Inferior parietal cortex (tissue), 1 donor: ENCODE results near the gene RAPH1.

ENCODE experiments used
- DNase-seq: peaks from one replicate; pipeline ENCODE4 v3.0.0-alpha.2; 2016; ENCODE audit errors: extremely low spot score

RAPH1 gene, protein sequence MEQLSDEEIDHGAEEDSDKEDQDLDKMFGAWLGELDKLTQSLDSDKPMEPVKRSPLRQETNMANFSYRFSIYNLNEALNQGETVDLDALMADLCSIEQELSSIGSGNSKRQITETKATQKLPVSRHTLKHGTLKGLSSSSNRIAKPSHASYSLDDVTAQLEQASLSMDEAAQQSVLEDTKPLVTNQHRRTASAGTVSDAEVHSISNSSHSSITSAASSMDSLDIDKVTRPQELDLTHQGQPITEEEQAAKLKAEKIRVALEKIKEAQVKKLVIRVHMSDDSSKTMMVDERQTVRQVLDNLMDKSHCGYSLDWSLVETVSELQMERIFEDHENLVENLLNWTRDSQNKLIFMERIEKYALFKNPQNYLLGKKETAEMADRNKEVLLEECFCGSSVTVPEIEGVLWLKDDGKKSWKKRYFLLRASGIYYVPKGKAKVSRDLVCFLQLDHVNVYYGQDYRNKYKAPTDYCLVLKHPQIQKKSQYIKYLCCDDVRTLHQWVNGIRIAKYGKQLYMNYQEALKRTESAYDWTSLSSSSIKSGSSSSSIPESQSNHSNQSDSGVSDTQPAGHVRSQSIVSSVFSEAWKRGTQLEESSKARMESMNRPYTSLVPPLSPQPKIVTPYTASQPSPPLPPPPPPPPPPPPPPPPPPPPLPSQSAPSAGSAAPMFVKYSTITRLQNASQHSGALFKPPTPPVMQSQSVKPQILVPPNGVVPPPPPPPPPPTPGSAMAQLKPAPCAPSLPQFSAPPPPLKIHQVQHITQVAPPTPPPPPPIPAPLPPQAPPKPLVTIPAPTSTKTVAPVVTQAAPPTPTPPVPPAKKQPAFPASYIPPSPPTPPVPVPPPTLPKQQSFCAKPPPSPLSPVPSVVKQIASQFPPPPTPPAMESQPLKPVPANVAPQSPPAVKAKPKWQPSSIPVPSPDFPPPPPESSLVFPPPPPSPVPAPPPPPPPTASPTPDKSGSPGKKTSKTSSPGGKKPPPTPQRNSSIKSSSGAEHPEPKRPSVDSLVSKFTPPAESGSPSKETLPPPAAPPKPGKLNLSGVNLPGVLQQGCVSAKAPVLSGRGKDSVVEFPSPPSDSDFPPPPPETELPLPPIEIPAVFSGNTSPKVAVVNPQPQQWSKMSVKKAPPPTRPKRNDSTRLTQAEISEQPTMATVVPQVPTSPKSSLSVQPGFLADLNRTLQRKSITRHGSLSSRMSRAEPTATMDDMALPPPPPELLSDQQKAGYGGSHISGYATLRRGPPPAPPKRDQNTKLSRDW

DNA sequence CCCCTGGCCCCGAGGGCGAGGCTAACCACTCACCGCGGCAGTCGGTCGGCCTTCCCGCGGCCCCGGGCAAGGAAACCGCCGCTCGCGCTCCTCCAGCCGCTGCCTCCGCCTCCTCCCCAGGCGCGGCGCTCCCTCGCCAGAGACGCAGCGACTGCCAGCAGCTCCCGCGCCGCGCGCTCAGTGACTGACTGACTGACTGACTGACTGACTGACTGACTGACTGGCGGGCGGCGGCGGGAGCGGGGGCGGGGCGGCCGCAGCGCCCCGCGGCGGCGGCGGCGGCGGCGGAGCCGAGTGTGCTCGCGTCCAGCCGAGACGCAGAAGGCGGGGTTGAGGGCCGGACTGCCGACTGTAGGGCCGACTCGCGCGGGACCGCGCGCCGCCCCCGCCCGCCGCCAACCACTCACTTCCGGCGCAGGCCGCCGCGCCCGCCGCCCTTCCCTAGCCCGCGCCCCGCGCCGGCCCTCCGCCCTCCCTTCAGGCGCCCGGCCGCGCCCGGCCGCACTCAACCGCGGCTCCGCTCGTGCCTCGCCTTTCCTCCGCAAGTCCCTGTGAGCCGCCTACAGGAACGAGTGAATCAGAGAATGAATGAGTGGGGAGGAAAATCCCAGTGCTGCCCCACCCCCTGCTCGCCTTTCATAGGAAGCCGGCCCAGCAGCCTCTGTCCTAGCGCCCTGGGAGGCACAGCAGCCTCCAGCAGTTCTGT, at the start of gene RAPH1:
Gene RAPH1 (minus strand): TSS at position 224 of the 706 bp plus-strand sequence. CDS start 39,948 bp downstream, outside the sequence.
- peak; percentile 15 for DNase-seq

GRCh38 chr2:203584784-203585183, 49.7 kb upstream of the RAPH1 start:
- no peak for DNase-seq

GRCh38 chr2:203583701-203584100, 48.6 kb upstream of the RAPH1 start:
- DNase-seq = no peak

GRCh38 chr2:203583084-203583695, 48.1 kb upstream of the RAPH1 start:
- no peak for DNase-seq

DNA sequence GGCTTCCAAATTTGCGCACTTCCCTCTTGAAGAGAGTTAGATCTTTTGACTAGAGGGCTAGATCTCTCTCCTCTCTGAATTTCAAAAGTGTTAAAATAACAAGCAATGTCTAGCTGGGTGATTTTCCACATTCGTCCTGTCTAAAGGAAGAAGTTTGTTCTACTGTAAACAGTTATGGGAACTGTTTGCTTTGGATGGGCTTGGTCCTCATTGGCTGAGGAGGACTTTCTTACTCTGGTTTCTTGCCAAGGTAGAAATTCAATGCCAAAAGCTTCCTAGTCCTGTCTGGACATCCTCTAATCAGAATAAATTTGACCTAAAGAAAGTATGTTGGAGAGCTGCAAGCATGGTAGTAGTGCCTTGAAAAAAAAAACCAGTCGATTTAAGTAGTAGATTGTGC, 47.4 kb upstream of the RAPH1 start:
- no peak for DNase-seq

DNA sequence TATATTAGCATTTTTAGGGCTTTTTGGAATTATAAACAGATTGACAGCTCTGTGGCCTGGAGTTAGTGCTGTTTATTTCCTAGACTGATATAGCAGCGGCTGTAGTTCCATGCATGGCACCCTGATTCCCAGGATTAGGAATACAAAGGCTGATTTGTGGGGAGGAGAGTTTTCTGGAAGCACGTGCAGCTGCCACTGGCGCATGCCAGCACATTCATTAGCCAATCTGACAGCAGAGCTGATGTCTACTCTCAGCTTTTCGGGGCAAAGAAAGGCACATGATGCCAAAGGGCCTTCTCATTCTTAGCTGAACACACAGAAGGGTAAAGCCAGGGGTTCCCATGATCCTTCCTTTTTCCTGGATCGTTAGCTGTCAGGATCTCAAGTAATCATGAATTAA, 45.7 kb upstream of the RAPH1 start:
- DNase-seq = no peak

DNA sequence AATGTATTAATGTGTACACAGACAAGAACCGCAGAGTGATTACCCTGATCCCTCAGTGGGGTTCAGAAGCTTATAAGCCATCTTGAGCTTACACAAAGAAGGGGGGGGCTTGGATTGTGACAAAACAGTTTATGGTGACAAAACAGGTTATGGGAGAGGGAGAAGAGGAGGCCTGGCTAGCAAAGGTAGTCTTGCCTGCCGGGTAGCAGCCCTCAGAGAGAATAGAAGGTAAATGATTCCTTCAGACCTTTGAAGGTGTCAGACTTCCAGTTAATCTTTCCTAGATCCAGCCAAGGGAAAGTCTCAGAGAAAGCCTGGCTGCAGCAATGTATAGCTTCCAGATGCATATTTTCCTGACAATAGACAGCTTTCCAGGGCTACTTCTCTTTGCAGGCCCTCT, 44.6 kb upstream of the RAPH1 start:
- no peak for DNase-seq

- DNase-seq = no peak
Measured at GRCh38 chr2:203578759-203579643, 43.9 kb upstream of the RAPH1 start.

DNA sequence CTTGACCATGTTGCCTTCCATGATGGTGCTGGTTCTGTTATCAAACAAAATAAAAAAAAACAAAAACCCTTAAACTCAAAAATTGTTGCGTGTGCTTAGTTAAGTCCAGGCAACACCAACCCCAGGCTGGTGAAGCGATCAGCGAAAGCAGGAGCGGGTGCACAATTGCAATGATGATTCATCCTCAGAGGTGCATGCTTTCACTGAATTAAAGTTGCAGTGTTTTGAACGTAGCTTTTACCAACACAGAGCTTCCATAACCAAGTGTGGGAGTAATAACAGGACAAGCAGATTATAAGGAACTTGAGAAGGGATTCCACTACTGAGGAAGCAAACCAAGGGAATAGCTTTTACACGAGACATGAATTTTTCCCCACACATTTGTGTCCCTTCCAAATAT, 39.7 kb upstream of the RAPH1 start:
- no peak for DNase-seq

DNA sequence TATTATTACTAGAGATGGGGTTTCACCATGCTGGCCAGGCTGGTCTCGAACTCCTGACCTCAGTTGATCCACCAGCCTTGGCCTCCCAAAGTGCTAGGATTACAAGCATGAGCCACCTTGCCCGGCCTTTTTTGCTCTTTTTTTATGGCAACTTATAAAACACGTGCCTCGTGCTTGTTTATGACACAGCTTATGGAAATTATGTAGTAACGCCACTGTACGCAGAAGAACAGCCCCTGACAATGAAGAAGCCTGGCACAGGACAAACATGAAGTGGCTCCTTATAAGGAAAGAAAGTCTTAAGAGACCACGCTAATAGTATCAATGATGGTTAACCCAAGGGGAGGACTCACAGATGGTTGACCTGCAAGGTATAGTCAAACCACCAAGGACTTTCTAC, 37.2 kb upstream of the RAPH1 start:
- no peak for DNase-seq

GRCh38 chr2:203569677-203570316, 34.7 kb upstream of the RAPH1 start:
- no peak for DNase-seq

DNA sequence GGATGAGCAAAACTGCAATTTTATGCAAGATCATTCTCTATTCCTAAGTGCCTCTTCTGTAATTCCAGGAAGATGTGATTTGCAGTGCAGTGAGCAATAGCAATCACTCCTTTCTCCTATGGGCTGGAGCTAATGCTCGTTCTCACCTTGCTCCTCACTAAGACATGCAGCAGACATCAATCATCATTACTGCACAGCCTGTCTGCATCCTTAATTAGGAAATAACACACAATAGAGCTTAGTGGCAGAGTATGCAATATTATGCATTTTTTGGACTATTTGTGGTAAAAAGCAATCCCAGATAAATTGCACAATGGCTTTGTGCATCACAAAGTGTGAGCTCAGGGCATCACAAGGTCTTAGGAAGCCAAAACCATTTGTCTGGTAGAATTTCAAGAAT, 32.6 kb upstream of the RAPH1 start:
- no peak for DNase-seq

GRCh38 chr2:203566161-203566560, 31.1 kb upstream of the RAPH1 start:
- no peak for DNase-seq

- DNase-seq = no peak
Measured at GRCh38 chr2:203565076-203565475, 30.0 kb upstream of the RAPH1 start.

- DNase-seq = no peak
Measured at GRCh38 chr2:203562268-203562667, 27.2 kb upstream of the RAPH1 start.

GRCh38 chr2:203559641-203560040, 24.5 kb upstream of the RAPH1 start:
- DNase-seq = no peak

DNA sequence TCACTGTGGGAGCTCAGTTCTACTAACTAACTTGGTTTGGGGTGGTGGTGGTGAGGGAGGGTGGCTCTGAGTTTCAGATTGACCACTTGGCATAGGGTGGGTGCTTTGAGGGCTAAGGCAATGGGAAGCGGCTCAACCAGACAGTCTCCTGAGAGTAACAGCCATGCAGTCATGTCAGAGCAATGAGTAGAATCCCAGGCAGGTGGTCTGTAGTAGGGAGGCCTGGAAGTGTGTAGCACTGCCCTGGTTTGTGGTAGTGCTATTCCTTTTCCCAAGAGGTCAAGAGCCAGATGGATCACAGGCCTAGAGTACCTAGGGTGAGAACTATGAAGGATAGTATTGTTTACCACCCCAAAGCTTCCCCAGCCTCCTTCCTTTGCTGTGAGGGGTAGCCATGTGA, 18.7 kb upstream of the RAPH1 start:
- DNase-seq = no peak

- DNase-seq = no peak
Measured at GRCh38 chr2:203551778-203552177, 16.7 kb upstream of the RAPH1 start.

DNA sequence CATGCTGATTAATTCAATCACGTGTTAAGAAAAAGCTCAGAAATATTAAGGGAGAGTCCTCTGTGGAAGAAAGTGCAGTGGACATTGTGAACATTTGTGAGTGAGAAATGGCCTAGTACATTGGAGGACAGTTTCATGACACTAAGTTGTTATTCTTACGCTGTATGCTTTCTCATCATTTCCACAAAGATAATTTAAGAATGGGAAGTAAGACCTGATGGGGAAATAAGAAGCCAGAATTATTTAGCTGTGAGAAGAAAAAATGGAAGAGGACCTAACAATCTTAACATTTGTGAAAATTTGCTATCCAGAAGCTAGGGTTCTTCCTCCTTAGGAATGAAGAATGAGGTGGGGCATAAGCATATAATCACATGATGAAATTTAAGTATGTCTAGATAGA, 15.2 kb upstream of the RAPH1 start:
- no peak for DNase-seq

- no peak for DNase-seq
Measured at GRCh38 chr2:203549406-203549805, 14.3 kb upstream of the RAPH1 start.
